Endothelial cell of umbilical vein (primary cell): Measurements from ENCODE around the gene KCNN1.

Experiments used
- EZH2 ChIP-seq: IDR thresholded peaks from 2 replicates; pipeline ENCODE4 v1.6.1; 2012; ENCODE audit warnings: borderline replicate concordance, low read depth, mild to moderate bottlenecking, moderate library complexity, low read length, inconsistent platforms; ENCODE audit not compliant: severe bottlenecking
- GATA2 ChIP-seq: IDR thresholded peaks from 2 replicates; pipeline ENCODE4 v1.7.0; 2011; ENCODE audit warnings: low read depth, mild to moderate bottlenecking, moderate library complexity, mixed read lengths, low read length; ENCODE audit not compliant: insufficient read length, insufficient read depth
- JUN ChIP-seq: IDR thresholded peaks from 2 replicates; pipeline ENCODE4 v1.6.1; 2011; ENCODE audit warnings: borderline replicate concordance, low read depth; ENCODE audit not compliant: insufficient read length, insufficient read depth
- MYC ChIP-seq: IDR thresholded peaks from one replicate; pipeline ENCODE4 v1.6.1; 2011; ENCODE audit warnings: mild to moderate bottlenecking, low read depth, low read length
- POLR2A ChIP-seq: IDR thresholded peaks from 2 replicates; pipeline ENCODE4 v1.6.1; 2012; ENCODE audit warnings: low read depth, mild to moderate bottlenecking, control low read depth, low read length
- POLR2AphosphoS5 ChIP-seq: IDR thresholded peaks from 2 replicates; pipeline ENCODE4 v1.6.1; 2012; ENCODE audit warnings: low read depth, mild to moderate bottlenecking, control low read depth, low read length, moderate library complexity; ENCODE audit not compliant: insufficient read depth
- TF ChIP-seq, protein P1 (sequence below), 2 donors: IDR thresholded peaks; 1 replicate in 1 of 2; 2 replicates in 1 of 2; pipeline ENCODE4 v1.5.1; 2011; ENCODE audit warnings: low read length in 2 of 2, mild to moderate bottlenecking in 2 of 2, moderate library complexity in 2 of 2, control low read depth in 1 of 2, inconsistent platforms in 1 of 2, low read depth in 1 of 2; ENCODE audit not compliant: insufficient read depth in 1 of 2; ENCODE audit errors: extremely low read depth in 1 of 2

GRCh38 chr19:18016209-18016910 lies 49.5 kb downstream of the KCNN1 start:
- TF ChIP-seq POLR2A = no peak
- no peak for TF ChIP-seq EZH2
- TF ChIP-seq, protein P1, sequence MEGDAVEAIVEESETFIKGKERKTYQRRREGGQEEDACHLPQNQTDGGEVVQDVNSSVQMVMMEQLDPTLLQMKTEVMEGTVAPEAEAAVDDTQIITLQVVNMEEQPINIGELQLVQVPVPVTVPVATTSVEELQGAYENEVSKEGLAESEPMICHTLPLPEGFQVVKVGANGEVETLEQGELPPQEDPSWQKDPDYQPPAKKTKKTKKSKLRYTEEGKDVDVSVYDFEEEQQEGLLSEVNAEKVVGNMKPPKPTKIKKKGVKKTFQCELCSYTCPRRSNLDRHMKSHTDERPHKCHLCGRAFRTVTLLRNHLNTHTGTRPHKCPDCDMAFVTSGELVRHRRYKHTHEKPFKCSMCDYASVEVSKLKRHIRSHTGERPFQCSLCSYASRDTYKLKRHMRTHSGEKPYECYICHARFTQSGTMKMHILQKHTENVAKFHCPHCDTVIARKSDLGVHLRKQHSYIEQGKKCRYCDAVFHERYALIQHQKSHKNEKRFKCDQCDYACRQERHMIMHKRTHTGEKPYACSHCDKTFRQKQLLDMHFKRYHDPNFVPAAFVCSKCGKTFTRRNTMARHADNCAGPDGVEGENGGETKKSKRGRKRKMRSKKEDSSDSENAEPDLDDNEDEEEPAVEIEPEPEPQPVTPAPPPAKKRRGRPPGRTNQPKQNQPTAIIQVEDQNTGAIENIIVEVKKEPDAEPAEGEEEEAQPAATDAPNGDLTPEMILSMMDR (IDR thresholded peaks at IDR 0.05; ENCODE audit: extremely low read depth in 1 of 2, insufficient read depth in 1 of 2, low read depth in 1 of 2, low read length in 2 of 2) = no peak
- TF ChIP-seq MYC = no peak
- no peak for TF ChIP-seq POLR2AphosphoS5
- TF ChIP-seq GATA2 = no peak
- no peak for TF ChIP-seq JUN
